GM19468 (cell line): Measurements from ENCODE around the gene CES1.
"Not testable (repeated sequence)": the region's sequence is repeated elsewhere in the genome, so short reads cannot be mapped to it uniquely, and the experiment has no call there.

Experiments
- ATAC-seq: cut with Tn5 transposase; IDR thresholded peaks from one replicate; pipeline ENCODE4 v1.9.1; 2021; ENCODE audit warnings: mild to moderate bottlenecking, moderate library complexity, moderate number of reproducible peaks; ENCODE audit not compliant: unreplicated experiment; ENCODE audit errors: extremely low read depth

The CES1 gene

GRCh38 chr16:55805104-55805503 is 27.8 kb downstream of the CES1 start:
- ATAC-seq, result not testable (repeated sequence)

- ATAC-seq, result not testable (repeated sequence)
Observed at GRCh38 chr16:55803681-55804080, 29.2 kb downstream of the CES1 start.

DNA sequence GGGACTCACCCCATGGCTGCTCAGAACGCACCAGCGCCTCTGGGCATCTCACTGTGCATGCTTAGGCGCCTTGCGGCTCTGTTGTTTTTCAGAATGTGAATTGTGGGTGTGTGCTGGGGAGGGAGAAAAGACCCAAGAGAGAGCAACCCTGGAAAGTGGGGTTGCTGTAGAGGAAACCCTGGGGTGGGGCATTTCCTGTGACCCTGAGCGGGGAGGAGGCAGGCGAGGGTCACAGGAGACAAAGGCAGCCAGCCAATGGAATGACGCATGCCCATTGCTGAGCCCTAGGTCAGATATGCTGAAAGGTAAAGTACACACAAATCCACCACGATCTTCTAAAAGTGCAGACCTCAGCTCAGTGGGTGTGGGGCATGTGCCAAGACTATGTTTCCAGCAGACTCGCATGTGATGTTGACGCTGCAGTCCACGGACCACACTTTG is 39.9 kb downstream of the CES1 start:
- ATAC-seq, result not testable (repeated sequence)

DNA sequence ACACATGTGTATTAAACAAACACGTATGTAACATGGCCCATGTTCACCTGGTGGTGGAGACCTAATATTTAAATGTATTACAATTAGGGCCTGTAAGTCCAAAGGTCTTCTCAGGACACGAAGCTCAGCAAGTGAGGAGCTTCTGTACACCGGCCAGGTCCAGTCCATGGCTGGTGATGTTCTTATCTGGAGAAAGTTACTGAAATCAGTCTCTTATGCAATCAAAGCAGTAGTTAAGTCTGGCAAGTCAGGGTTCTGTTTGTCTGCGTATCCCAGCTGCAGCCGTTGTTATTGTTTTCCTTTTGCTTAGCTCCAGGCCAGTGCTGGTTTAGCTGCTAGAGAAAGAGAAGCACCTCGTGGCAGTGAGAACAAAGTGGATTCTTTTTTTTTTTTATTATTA is 41.4 kb downstream of the CES1 start:
- not testable (repeated sequence) for ATAC-seq

GRCh38 chr16:55790240-55790639 is 42.7 kb downstream of the CES1 start:
- not testable (repeated sequence) for ATAC-seq

- ATAC-seq, result not testable (repeated sequence)
Observed at GRCh38 chr16:55782793-55783091, 50.2 kb downstream of the CES1 start.

GRCh38 chr16:55782091-55782792 is 50.7 kb downstream of the CES1 start:
- ATAC-seq, result not testable (repeated sequence)

DNA sequence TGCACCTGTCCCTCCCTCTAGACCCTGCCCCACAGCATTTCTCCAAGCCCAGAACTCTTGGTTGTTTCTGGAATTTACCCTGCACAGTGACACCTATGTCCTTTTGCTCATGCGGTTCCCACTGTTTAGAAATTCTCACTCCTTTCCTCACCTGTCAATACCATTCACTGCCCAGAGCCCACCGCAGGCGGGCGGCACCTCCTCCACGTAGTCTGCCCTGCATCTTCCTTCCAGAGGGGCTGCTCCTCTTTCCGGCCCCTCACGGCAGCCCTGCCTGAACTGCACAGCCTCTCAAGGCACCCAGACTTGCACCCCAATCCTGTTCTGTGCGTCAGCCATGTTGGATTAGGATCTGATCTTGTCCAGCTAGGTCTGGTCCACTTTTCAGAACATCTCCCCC is 51.4 kb downstream of the CES1 start:
- not testable (repeated sequence) for ATAC-seq

DNA sequence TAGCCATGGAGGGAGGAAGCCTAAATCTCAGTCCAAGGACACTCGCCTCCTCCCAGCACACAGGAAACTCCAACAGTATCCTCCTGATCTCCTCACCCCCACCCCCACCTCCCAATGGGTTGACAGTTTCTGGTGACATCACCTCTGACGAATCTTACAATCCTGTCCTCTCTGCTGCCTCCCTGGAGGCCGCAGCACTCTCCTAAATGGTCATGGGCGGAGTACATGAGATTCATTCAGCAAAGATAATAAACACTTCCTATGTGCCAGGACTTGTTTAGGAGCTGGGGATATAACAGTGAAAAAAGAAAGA is 52.8 kb downstream of the CES1 start:
- ATAC-seq, result not testable (repeated sequence)

- ATAC-seq, result no peak
Observed at GRCh38 chr16:55779402-55780094, 53.3 kb downstream of the CES1 start.

DNA sequence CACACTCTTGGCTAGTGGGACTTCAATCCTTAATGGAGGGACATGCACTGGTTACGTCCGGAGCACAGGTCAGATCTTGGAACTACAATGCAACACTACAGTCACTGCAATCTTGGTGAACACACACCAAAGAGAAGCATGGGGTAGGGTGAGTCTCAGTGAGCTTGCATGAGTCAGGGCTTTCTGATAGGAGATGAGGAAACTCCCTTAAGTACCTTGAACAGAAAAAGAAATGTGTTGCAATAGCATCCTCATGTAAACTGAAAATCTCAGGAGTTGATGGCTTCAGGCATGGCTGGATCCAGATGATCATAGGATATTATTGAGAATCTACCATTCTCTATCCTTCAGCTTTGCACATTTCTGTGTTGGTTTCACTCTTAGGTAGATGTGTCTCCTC is 54.1 kb downstream of the CES1 start:
- no peak for ATAC-seq

DNA sequence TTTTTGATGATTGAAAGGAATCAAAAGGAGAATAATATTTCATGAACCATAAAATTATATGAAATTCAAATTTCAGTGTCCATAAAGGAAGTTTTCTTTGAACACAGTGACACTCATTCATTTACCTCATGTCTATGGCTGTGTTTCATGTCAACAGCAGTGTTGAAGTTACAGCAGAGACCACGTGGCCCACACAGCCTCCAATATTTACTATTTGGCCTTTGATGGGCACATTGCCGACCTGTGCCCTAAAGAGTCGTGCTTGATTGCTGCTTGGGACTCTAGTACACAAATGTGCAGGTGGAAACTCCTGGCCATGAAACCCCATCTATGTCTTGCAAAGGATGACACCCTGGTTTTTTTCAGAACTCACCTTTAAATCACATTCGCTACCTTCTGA is 57.0 kb downstream of the CES1 start:
- ATAC-seq, result no peak

GRCh38 chr16:55773859-55774549 is 58.9 kb downstream of the CES1 start:
- ATAC-seq, result no peak

- ATAC-seq, result no peak
Observed at GRCh38 chr16:55765161-55765560, 67.7 kb downstream of the CES1 start.

GRCh38 chr16:55760310-55761001 is 72.4 kb downstream of the CES1 start:
- ATAC-seq, result no peak

DNA sequence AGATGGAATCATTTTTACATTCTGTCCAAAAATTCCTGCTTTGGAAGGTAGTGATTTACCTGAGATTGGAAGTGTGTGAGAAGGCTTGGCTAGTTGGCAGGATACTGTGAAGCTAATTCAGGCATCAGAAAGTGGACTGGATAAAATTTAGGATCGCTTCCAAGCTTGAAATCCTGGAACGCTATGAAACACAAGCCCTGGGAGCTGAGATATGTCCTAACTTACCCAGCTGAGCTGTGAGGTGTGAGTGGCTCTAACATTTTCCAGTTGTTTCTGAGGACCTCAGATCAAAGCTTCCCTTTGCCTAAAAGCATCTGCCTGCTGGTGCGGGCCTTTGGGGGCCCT is 73.0 kb downstream of the CES1 start:
- ATAC-seq, result not testable (repeated sequence)

- not testable (repeated sequence) for ATAC-seq
Observed at GRCh38 chr16:55757595-55758527, 75.0 kb downstream of the CES1 start.

- no peak for ATAC-seq
Observed at GRCh38 chr16:55756963-55757362, 75.9 kb downstream of the CES1 start.

- ATAC-seq, result no peak
Observed at GRCh38 chr16:55754056-55754455, 78.8 kb downstream of the CES1 start.

GRCh38 chr16:55753145-55753631 is 79.7 kb downstream of the CES1 start:
- ATAC-seq, result not testable (repeated sequence)
